ENCODE measurements around the gene OPCML. TPM values are rescaled to one million over a fixed set of nuclear protein-coding genes. Genes with fewer than 3 reads are reported as not detected.

Gene OPCML
- total RNA-seq, 4 donors from 2014 or later = not detected

- Histone ChIP-seq H3K27ac (no peak overlapping the region), H3K4me1 (no peaks in the 10 kb centered on the region), H3K4me3 (no peak overlapping the region), H3K9me3 (no peaks in the 10 kb centered on the region), H3K36me3 (no peaks in the 10 kb centered on the region), H3K27me3 (no peaks in the 10 kb centered on the region)
- DNase-seq = no peak
- in situ Hi-C loops (cut with MboI; ENCODE audit: low pct_ligation_motif_present in 1 of 4, low pct_unique_long_range_greater_than_20kb in 1 of 4, low sequenced_read_pairs in 3 of 4) (no loop called here), intact Hi-C loops (cut with DNase I; ENCODE audit: low total_unique reads) (loop anchor here (1.0 kb wide), 1 partner anchor 30 kb away; no protein-coding TSS in a partner anchor)
- WGBS, 2 donors (ENCODE audit: low coverage in 1 of 2) = 85 to 88% methylated on average over 2 of the region's 2 CpGs
- TF ChIP-seq POLR2A (IDR thresholded peaks at IDR 0.05) = no peak
- TF ChIP-seq POLR2AphosphoS5 (IDR thresholded peaks at IDR 0.05) = no peak
- TF ChIP-seq EP300 (IDR thresholded peaks at IDR 0.05; ENCODE audit: low read depth) = no peak
- no peak for TF ChIP-seq CTCF (IDR thresholded peaks at IDR 0.05)
These were observed 1110.7 kb downstream of the OPCML start for GRCh38 chr11:132421555-132421954.

GRCh38 chr11:132414451-132414850 lies 1117.8 kb downstream of the OPCML start:
- in situ Hi-C loops (cut with MboI; ENCODE audit: low pct_ligation_motif_present in 1 of 4, low pct_unique_long_range_greater_than_20kb in 1 of 4, low sequenced_read_pairs in 3 of 4) = no loop called here
- no peak for TF ChIP-seq POLR2AphosphoS5 (IDR thresholded peaks at IDR 0.05)
- no peak for TF ChIP-seq POLR2A (IDR thresholded peaks at IDR 0.05)
- TF ChIP-seq EP300 (IDR thresholded peaks at IDR 0.05; ENCODE audit: low read depth) = no peak
- no peak for TF ChIP-seq CTCF (IDR thresholded peaks at IDR 0.05)
- H3K4me1 ChIP-seq = no peaks in the 10 kb centered on the region
- no peaks in the 10 kb centered on the region for H3K27me3 ChIP-seq
- H3K36me3 ChIP-seq = no peaks in the 10 kb centered on the region
- no peak overlapping the region for H3K27ac ChIP-seq
- intact Hi-C loops (cut with DNase I; ENCODE audit: low total_unique reads) = no loop called here
- no peaks in the 10 kb centered on the region for H3K9me3 ChIP-seq
- DNase-seq = no peak
- 53 to 60% methylated on average over 5 to 6 of the region's 6 CpGs for WGBS, 2 donors (ENCODE audit: low coverage in 1 of 2)
- no peak overlapping the region for H3K4me3 ChIP-seq

- intact Hi-C loops (cut with DNase I; ENCODE audit: low total_unique reads) = no loop called here
- no peaks in the 10 kb centered on the region for H3K4me1 ChIP-seq
These were observed 1121.9 kb downstream of the OPCML start for GRCh38 chr11:132410383-132410782.

GRCh38 chr11:132409573-132410355 lies 1122.5 kb downstream of the OPCML start:
- WGBS, 2 donors (ENCODE audit: low coverage in 1 of 2) = 75 to 83% methylated on average over 2 to 3 of the region's 3 CpGs
- no peak for DNase-seq
- in situ Hi-C loops (cut with MboI; ENCODE audit: low pct_ligation_motif_present in 1 of 4, low pct_unique_long_range_greater_than_20kb in 1 of 4, low sequenced_read_pairs in 3 of 4) (no loop called here), intact Hi-C loops (cut with DNase I; ENCODE audit: low total_unique reads) (no loop called here)
- TF ChIP-seq CTCF (IDR thresholded peaks at IDR 0.05) = no peak
- TF ChIP-seq POLR2A (IDR thresholded peaks at IDR 0.05) = no peak
- no peak for TF ChIP-seq POLR2AphosphoS5 (IDR thresholded peaks at IDR 0.05)
- TF ChIP-seq EP300 (IDR thresholded peaks at IDR 0.05; ENCODE audit: low read depth) = no peak
- H3K36me3 ChIP-seq = no peaks in the 10 kb centered on the region
- H3K4me3 ChIP-seq = no peak overlapping the region
- no peak overlapping the region for H3K27ac ChIP-seq
- no peaks in the 10 kb centered on the region for H3K9me3 ChIP-seq
- no peaks in the 10 kb centered on the region for H3K27me3 ChIP-seq
- H3K4me1 ChIP-seq = no peaks in the 10 kb centered on the region

More at GRCh38 chr11:132410383-132410782, 1121.9 kb downstream of the OPCML start:
- DNase-seq = no peak
- no peaks in the 10 kb centered on the region for H3K27me3 ChIP-seq
- H3K27ac ChIP-seq = no peak overlapping the region
- 89% methylated on average over 2 of the region's 2 CpGs; no CpG with 5 or more reads in 1 of the 2 donors for WGBS, 2 donors (ENCODE audit: low coverage in 1 of 2)
- TF ChIP-seq EP300 (IDR thresholded peaks at IDR 0.05; ENCODE audit: low read depth) = no peak
- TF ChIP-seq CTCF (IDR thresholded peaks at IDR 0.05) = no peak
- no peak for TF ChIP-seq POLR2A (IDR thresholded peaks at IDR 0.05)
- no peak for TF ChIP-seq POLR2AphosphoS5 (IDR thresholded peaks at IDR 0.05)
- in situ Hi-C loops (cut with MboI; ENCODE audit: low pct_ligation_motif_present in 1 of 4, low pct_unique_long_range_greater_than_20kb in 1 of 4, low sequenced_read_pairs in 3 of 4) = no loop called here
- H3K9me3 ChIP-seq = no peaks in the 10 kb centered on the region
- H3K36me3 ChIP-seq = no peaks in the 10 kb centered on the region
- no peak overlapping the region for H3K4me3 ChIP-seq

Measured in transverse colon (tissue), 4 donors.